Stimulated activated CD8-positive, alpha-beta memory T cell treated with anti-CD3 and anti-CD28 coated beads, Interleukin-4, amount 100 ng/mL, for 1 hour (primary cell): ENCODE data around the gene PLB1.

Experiments used
- DNase-seq, 2 donors: peaks; one replicate each; pipeline ENCODE4 v3.0.0-alpha.2; 2020; ENCODE audit warnings: low read depth in 2 of 2, low spot score in 1 of 2

PLB1 gene

GRCh38 chr2:28495551-28496250 lies at the start of gene PLB1:
TSS of gene PLB1 (plus strand) at chr2:28496060. CDS start at chr2:28496115, 55 bp downstream.
- DNase-seq = no peak

- no peak for DNase-seq
These were observed 49.3 kb upstream of the PLB1 start for GRCh38 chr2:28446531-28446930.

GRCh38 chr2:28447086-28447485 lies 48.8 kb upstream of the PLB1 start:
- DNase-seq = no peak

- DNase-seq = no peak
These were observed 47.7 kb upstream of the PLB1 start for GRCh38 chr2:28447943-28448792.

- DNase-seq = no peak
These were observed 47.1 kb upstream of the PLB1 start for GRCh38 chr2:28448793-28449100.

GRCh38 chr2:28449126-28449487 lies 46.8 kb upstream of the PLB1 start:
- no peak for DNase-seq

- peak; percentile 17 to 25 for DNase-seq
These were observed 46.1 kb upstream of the PLB1 start for GRCh38 chr2:28449488-28450395.

GRCh38 chr2:28450901-28451565 lies 44.8 kb upstream of the PLB1 start:
- DNase-seq = no peak

GRCh38 chr2:28451793-28452533 lies 43.9 kb upstream of the PLB1 start:
- DNase-seq = no peak

- DNase-seq = peak; percentile 66 to 78
These were observed 43.3 kb upstream of the PLB1 start for GRCh38 chr2:28452534-28453081.

GRCh38 chr2:28453396-28453795 lies 42.5 kb upstream of the PLB1 start:
- no peak for DNase-seq

- DNase-seq = no peak
These were observed 41.6 kb upstream of the PLB1 start for GRCh38 chr2:28454016-28454930.

- DNase-seq = no peak
These were observed 38.6 kb upstream of the PLB1 start for GRCh38 chr2:28457237-28457636.

GRCh38 chr2:28461056-28461455 lies 34.8 kb upstream of the PLB1 start:
- DNase-seq = no peak

- no peak for DNase-seq
These were observed 33.7 kb upstream of the PLB1 start for GRCh38 chr2:28462122-28462521.

GRCh38 chr2:28463211-28463816 lies 32.5 kb upstream of the PLB1 start:
- no peak for DNase-seq

- no peak for DNase-seq
These were observed 32.0 kb upstream of the PLB1 start for GRCh38 chr2:28463893-28464292.

GRCh38 chr2:28465148-28465885 lies 30.5 kb upstream of the PLB1 start:
- DNase-seq = no peak
